GM12873 (cell line): ENCODE measurements around the gene COL23A1.

Experiments
- CTCF ChIP-seq: IDR thresholded peaks from 2 replicates; pipeline ENCODE4 v1.5.1; 2012; ENCODE audit warnings: low read depth, mild to moderate bottlenecking, moderate library complexity, low read length, control low read depth; ENCODE audit not compliant: insufficient read depth; ENCODE audit errors: missing control alignments

The COL23A1 gene

GRCh38 chr5:178392931-178393394 is 197.2 kb downstream of the COL23A1 start:
- TF ChIP-seq CTCF: no peak

GRCh38 chr5:178392386-178392785 is 197.8 kb downstream of the COL23A1 start:
- no peak for TF ChIP-seq CTCF

GRCh38 chr5:178391480-178391879 is 198.7 kb downstream of the COL23A1 start:
- TF ChIP-seq CTCF: no peak

GRCh38 chr5:178389796-178390195 is 200.4 kb downstream of the COL23A1 start:
- no peak for TF ChIP-seq CTCF

GRCh38 chr5:178389026-178389729 is 201.0 kb downstream of the COL23A1 start:
- TF ChIP-seq CTCF: no peak

- no peak for TF ChIP-seq CTCF
These were observed 201.7 kb downstream of the COL23A1 start for GRCh38 chr5:178388386-178389025.

GRCh38 chr5:178387856-178388190 is 202.4 kb downstream of the COL23A1 start:
- TF ChIP-seq CTCF: no peak
